HG03469 (cell line): ENCODE data around the gene TBX18.

Experiments used
- ATAC-seq: cut with Tn5 transposase; IDR thresholded peaks from one replicate; pipeline ENCODE4 v1.9.1; 2021; ENCODE audit warnings: mild to moderate bottlenecking, moderate library complexity, moderate number of reproducible peaks; ENCODE audit not compliant: unreplicated experiment

Gene TBX18

GRCh38 chr6:84752118-84752850 is 12.1 kb downstream of the TBX18 start:
- no peak for ATAC-seq

- no peak for ATAC-seq
These were observed 15.2 kb downstream of the TBX18 start for GRCh38 chr6:84749181-84749580.

GRCh38 chr6:84748376-84748775 is 16.0 kb downstream of the TBX18 start:
- no peak for ATAC-seq

GRCh38 chr6:84743616-84744015 is 20.8 kb downstream of the TBX18 start:
- ATAC-seq = no peak

GRCh38 chr6:84740385-84740784 is 24.0 kb downstream of the TBX18 start:
- ATAC-seq = no peak

GRCh38 chr6:84739866-84740208 is 24.6 kb downstream of the TBX18 start:
- ATAC-seq = no peak

GRCh38 chr6:84738996-84739865 is 25.2 kb downstream of the TBX18 start:
- no peak for ATAC-seq

- no peak for ATAC-seq
These were observed 30.5 kb downstream of the TBX18 start for GRCh38 chr6:84733889-84734288.

GRCh38 chr6:84731901-84732300 is 32.5 kb downstream of the TBX18 start:
- ATAC-seq = no peak

- ATAC-seq = no peak
These were observed 33.0 kb downstream of the TBX18 start for GRCh38 chr6:84731401-84731800.

GRCh38 chr6:84728602-84729001 is 35.8 kb downstream of the TBX18 start:
- peak; percentile 58 for ATAC-seq

GRCh38 chr6:84719152-84719551 is 45.2 kb downstream of the TBX18 start:
- no peak for ATAC-seq

- no peak for ATAC-seq
These were observed 46.1 kb downstream of the TBX18 start for GRCh38 chr6:84718038-84718955.

- ATAC-seq = no peak
These were observed 55.3 kb downstream of the TBX18 start for GRCh38 chr6:84709121-84709520.

GRCh38 chr6:84707171-84707570 is 57.2 kb downstream of the TBX18 start:
- no peak for ATAC-seq

GRCh38 chr6:84696166-84696565 is 68.2 kb downstream of the TBX18 start:
- ATAC-seq = no peak

- no peak for ATAC-seq
These were observed 72.3 kb downstream of the TBX18 start for GRCh38 chr6:84691978-84692623.

GRCh38 chr6:84688141-84688873 is 76.1 kb downstream of the TBX18 start:
- no peak for ATAC-seq

GRCh38 chr6:84687431-84687830 is 77.0 kb downstream of the TBX18 start:
- ATAC-seq = no peak

GRCh38 chr6:84685983-84686584 is 78.3 kb downstream of the TBX18 start:
- peak; percentile 69 for ATAC-seq
